H1 (cell line): ENCODE measurements around the gene GNG7. TPM values are rescaled to one million over a fixed set of nuclear protein-coding genes. Genes with fewer than 3 reads are reported as not detected.

ENCODE experiments used
- CTCF ChIA-PET: fragments of 300-600 bp; sonication (Branson Sonifier 250); formaldehyde crosslinking; loops from one replicate; lab custom pipeline; 2021; ENCODE audit not compliant: partially characterized antibody; lab: Charles Lee
- POLR2A ChIA-PET: fragments of 300-600 bp; sonication (Branson Sonifier 250); formaldehyde crosslinking; loops from one replicate; lab custom pipeline; 2021; ENCODE audit warnings: inconsistent platforms; ENCODE audit not compliant: partially characterized antibody; lab: Charles Lee
- DNase-seq, 2 experiments: peaks; one replicate each; pipeline versions ENCODE4 v3.0.0 to v3.0.0-alpha.2; 2010 to 2022; ENCODE audit warnings: low spot score in 2 of 2, low read depth in 1 of 2, mixed read lengths in 1 of 2
- FAIRE-seq: peaks from 2 replicates; lab custom pipeline; 2011; peaks lifted over from hg19 to GRCh38; lab: Jason Lieb, UNC
- H2AFZ ChIP-seq: 2 replicates; pipeline ENCODE4 v1.8.1; 2012; ENCODE audit warnings: low read length, inconsistent platforms
- H2AK5ac ChIP-seq: 2 replicates; pipeline ENCODE4 v1.6.1; 2013; ENCODE audit warnings: low read depth, low read length
- H2BK120ac ChIP-seq: replicated peaks from 2 replicates; pipeline ENCODE3; 2013; ENCODE audit warnings: low read depth, low read length, inconsistent platforms
- H2BK12ac ChIP-seq: 2 replicates; pipeline ENCODE4 v1.6.1; 2013; ENCODE audit warnings: low read depth, low read length
- H2BK15ac ChIP-seq: 2 replicates; pipeline ENCODE4 v1.6.1; 2013; ENCODE audit warnings: low read length
- H2BK20ac ChIP-seq: 2 replicates; pipeline ENCODE4 v1.6.1; 2013; ENCODE audit warnings: low read length
- H2BK5ac ChIP-seq: 2 replicates; pipeline ENCODE4 v1.6.1; 2013; ENCODE audit warnings: low read depth, low read length
- H3K14ac ChIP-seq: 2 replicates; pipeline ENCODE4 v1.6.1; 2013; ENCODE audit warnings: inconsistent platforms; ENCODE audit not compliant: insufficient read length
- H3K18ac ChIP-seq: 2 replicates; pipeline ENCODE4 v1.6.1; 2013; ENCODE audit warnings: low read length; ENCODE audit errors: extremely low read depth
- H3K23ac ChIP-seq: 2 replicates; pipeline ENCODE4 v1.6.1; 2013; ENCODE audit warnings: inconsistent platforms; ENCODE audit not compliant: insufficient read length
- H3K23me2 ChIP-seq: 2 replicates; pipeline ENCODE4 v1.6.1; 2013; ENCODE audit warnings: low read depth, low read length
- H3K27ac ChIP-seq: 2 replicates; pipeline ENCODE4 v1.6.1; 2011; ENCODE audit warnings: low read depth, low read length, inconsistent platforms
- H3K27me3 ChIP-seq, 4 experiments: replicated peaks in 1 of 4; 1 replicate in 1 of 4; 2 replicates in 3 of 4; pipeline versions ENCODE4 v1.6.1 to v1.8.1; 2011 to 2013; ENCODE audit warnings: low read length in 3 of 4, mild to moderate bottlenecking in 3 of 4, inconsistent platforms in 2 of 4, mixed read lengths in 2 of 4, moderate library complexity in 1 of 4; ENCODE audit not compliant: control insufficient read depth in 3 of 4, insufficient read depth in 3 of 4; ENCODE audit errors: extremely low read depth in 1 of 4
- H3K36me3 ChIP-seq, 4 experiments: 2 replicates each; pipeline versions ENCODE4 v1.6.1 to v1.8.1; 2011 to 2013; ENCODE audit warnings: mild to moderate bottlenecking in 4 of 4, low read length in 3 of 4, moderate library complexity in 2 of 4, control low read depth in 1 of 4, inconsistent platforms in 1 of 4; ENCODE audit not compliant: insufficient read depth in 4 of 4, control insufficient read depth in 2 of 4
- H3K4ac ChIP-seq: replicated peaks from 2 replicates; pipeline ENCODE3; 2013; ENCODE audit warnings: low read length, low read depth, mixed read lengths, inconsistent platforms; ENCODE audit not compliant: insufficient read length
- H3K4me1 ChIP-seq, 4 experiments: replicated peaks in 1 of 4; 1 replicate in 1 of 4; 2 replicates in 3 of 4; pipeline versions ENCODE4 v1.6.1 to v1.8.1; 2011 to 2013; ENCODE audit warnings: low read length in 3 of 4, inconsistent platforms in 2 of 4, mixed read lengths in 1 of 4; ENCODE audit not compliant: insufficient read depth in 4 of 4, control insufficient read depth in 3 of 4
- H3K4me2 ChIP-seq, 2 experiments: 2 replicates each; pipeline versions ENCODE4 v1.6.1 to v1.8.1; 2011 to 2013; ENCODE audit warnings: low read depth in 2 of 2, low read length in 2 of 2, control low read depth in 1 of 2, inconsistent platforms in 1 of 2, mild to moderate bottlenecking in 1 of 2; ENCODE audit not compliant: insufficient read depth in 1 of 2
- H3K4me3 ChIP-seq, 4 experiments: fragments of 200-600, 300-600 bp in 1 of 4; sonication (generic), shearing (Covaris generic), sonication (Bioruptor Twin) in 1 of 4; 2 replicates each; pipeline versions ENCODE4 v1.5.1 to v1.8.1; 2011 to 2016; ENCODE audit warnings: low read length in 4 of 4, low read depth in 3 of 4, control low read depth in 2 of 4, inconsistent platforms in 2 of 4, mild to moderate bottlenecking in 2 of 4, mixed read lengths in 1 of 4, moderate library complexity in 1 of 4; ENCODE audit not compliant: insufficient read depth in 2 of 4; ENCODE audit errors: extremely low read depth in 1 of 4
- H3K56ac ChIP-seq: replicated peaks from 2 replicates; pipeline ENCODE3; 2013; ENCODE audit warnings: low read depth, mild to moderate bottlenecking, mixed read lengths, low read length, inconsistent platforms; ENCODE audit not compliant: insufficient read length
- H3K79me1 ChIP-seq: 2 replicates; pipeline ENCODE4 v1.6.1; 2013; ENCODE audit warnings: low read depth, low read length, control low read depth
- H3K79me2 ChIP-seq, 2 experiments: 2 replicates each; pipeline versions ENCODE4 v1.6.1 to v1.8.1; 2012 to 2013; ENCODE audit warnings: low read length in 2 of 2, mild to moderate bottlenecking in 2 of 2, inconsistent platforms in 1 of 2; ENCODE audit not compliant: insufficient read depth in 2 of 2, control insufficient read depth in 1 of 2
- H3K9ac ChIP-seq, 4 experiments: replicated peaks in 1 of 4; 1 replicate in 1 of 4; 2 replicates in 3 of 4; pipeline versions ENCODE4 v1.6.1 to v1.8.1; 2011 to 2013; ENCODE audit warnings: low read depth in 3 of 4, low read length in 3 of 4, control low read depth in 2 of 4, mild to moderate bottlenecking in 2 of 4, moderate library complexity in 2 of 4, inconsistent platforms in 1 of 4; ENCODE audit errors: extremely low read depth in 1 of 4
- H3K9me3 ChIP-seq, 2 experiments: 2 replicates each; pipeline versions ENCODE4 v1.6.1 to v1.8.1; 2012 to 2013; ENCODE audit warnings: mild to moderate bottlenecking in 2 of 2, moderate library complexity in 2 of 2, control low read depth in 1 of 2, inconsistent platforms in 1 of 2, low read depth in 1 of 2, low read length in 1 of 2, mixed read lengths in 1 of 2; ENCODE audit not compliant: insufficient read depth in 2 of 2
- H4K20me1 ChIP-seq, 2 experiments: replicated peaks in 1 of 2; 2 replicates each; pipeline versions ENCODE3 to v1.8.1; 2011 to 2013; ENCODE audit warnings: inconsistent platforms in 2 of 2, low read length in 2 of 2, mild to moderate bottlenecking in 1 of 2; ENCODE audit not compliant: insufficient read depth in 2 of 2, control insufficient read depth in 1 of 2
- H4K5ac ChIP-seq: 2 replicates; pipeline ENCODE4 v1.6.1; 2013; ENCODE audit warnings: low read length, low read depth, mixed read lengths, inconsistent platforms; ENCODE audit not compliant: insufficient read length
- H4K8ac ChIP-seq: 2 replicates; pipeline ENCODE4 v1.8.0; 2013; ENCODE audit warnings: mild to moderate bottlenecking, moderate library complexity, low read length, inconsistent platforms; ENCODE audit not compliant: insufficient read depth; ENCODE audit errors: extremely low read depth
- H4K91ac ChIP-seq: replicated peaks from 2 replicates; pipeline ENCODE3; 2013; ENCODE audit warnings: low read length, mixed read lengths, inconsistent platforms; ENCODE audit not compliant: insufficient read length
- ASH2L ChIP-seq: fragments of 200-600, 300-600 bp; sonication (generic); IDR thresholded peaks from one replicate; pipeline ENCODE4 v1.7.1; 2017; ENCODE audit warnings: low read length
- BACH1 ChIP-seq: IDR thresholded peaks from 2 replicates; pipeline ENCODE4 v1.6.1; 2012; ENCODE audit warnings: low read length, improper control_type of control experiment
- CTBP2 ChIP-seq: IDR thresholded peaks from 2 replicates; pipeline ENCODE4 v1.7.0; 2011; ENCODE audit warnings: borderline replicate concordance, mild to moderate bottlenecking, moderate library complexity, mixed read lengths, low read length; ENCODE audit not compliant: insufficient read depth, insufficient read length
- CTCF ChIP-seq, 3 experiments: IDR thresholded peaks; 1 replicate in 2 of 3; 2 replicates in 1 of 3; pipeline versions ENCODE4 v1.5.1 to v1.6.1; 2011; ENCODE audit warnings: low read length in 3 of 3, mild to moderate bottlenecking in 3 of 3, inconsistent platforms in 2 of 3, low read depth in 1 of 3, moderate library complexity in 1 of 3; ENCODE audit not compliant: insufficient read depth in 1 of 3; ENCODE audit errors: control extremely low read depth in 1 of 3
- NRF1 ChIP-seq: IDR thresholded peaks from 2 replicates; pipeline ENCODE4 v1.6.1; 2011; ENCODE audit warnings: mild to moderate bottlenecking, low read depth, low read length, improper control_type of control experiment
- RAD21 ChIP-seq, 2 experiments: IDR thresholded peaks in 1 of 2; conservative IDR thresholded peaks in 1 of 2; 2 replicates each; pipeline ENCODE4 v1.6.1; 2011; ENCODE audit warnings: low read depth in 2 of 2, low read length in 2 of 2, improper control_type of control experiment in 1 of 2, inconsistent platforms in 1 of 2, mild to moderate bottlenecking in 1 of 2, moderate library complexity in 1 of 2
- RNF2 ChIP-seq: fragments of 200-900, 300-1000 bp; sonication (generic); IDR thresholded peaks from 2 replicates; pipeline ENCODE4 v1.7.1; 2016; ENCODE audit warnings: borderline replicate concordance, low read depth, mild to moderate bottlenecking, antibody characterized with exemption, low read length; ENCODE audit not compliant: poor library complexity, severe bottlenecking; ENCODE audit errors: missing control alignments
- SAP30 ChIP-seq: fragments of 300-600 bp; sonication (generic); IDR thresholded peaks from 2 replicates; pipeline ENCODE4 v1.7.1; 2012; ENCODE audit warnings: low read length, moderate library complexity, mild to moderate bottlenecking, inconsistent platforms; ENCODE audit not compliant: insufficient read depth, insufficient replicate concordance
- TEAD4 ChIP-seq: IDR thresholded peaks from 2 replicates; pipeline ENCODE4 v1.6.1; 2012; ENCODE audit warnings: low read depth, low read length, inconsistent platforms, mixed read lengths
- WGBS, 2 experiments: shearing (Covaris generic) in 1 of 2; methylation state at CpG; one replicate each; pipeline versions ENCODE4 v1.1.6 to v1.1.7; 2013 to 2015; ENCODE audit warnings: low lambda C conversion rate in 2 of 2, mixed read lengths in 2 of 2, inconsistent platforms in 1 of 2, low coverage in 1 of 2, missing lambda C conversion rate in 1 of 2; ENCODE audit not compliant: insufficient replicate concordance in 2 of 2, insufficient coverage in 1 of 2, insufficient read length in 1 of 2; ENCODE audit errors: extremely low coverage in 1 of 2, missing lambda C conversion rate in 1 of 2; 5-methylcytosine and 5-hydroxymethylcytosine counted together
- polyA plus RNA-seq, 7 experiments: library from polyadenylated mRNA; depleted of rRNA in 3 of 7; stranded (reverse) in 5 of 7; unstranded in 2 of 7; fragments of >200 nt in 5 of 7; fragments of 200-250 nt in 2 of 7; gene quantifications; 1 replicate in 5 of 7; 2 replicates in 1 of 7; 4 replicates in 1 of 7; pipeline versions ENCODE4 v1.2.1 to v1.2.3, GENCODE V29; 2011 to 2013; ENCODE audit warnings: missing spikeins in 2 of 7, mixed read lengths in 2 of 7
- total RNA-seq: library from RNA; stranded (reverse); fragmentation: NEBNext Ultra II Directional; extraction: Animal tissue kit (Norgen Biotek cat#: 25700); gene quantifications from 2 replicates; pipeline ENCODE4 v1.2.1, GENCODE V29; 2021

GNG7 gene
- total and polyA plus RNA-seq, 2 of the 8 experiments (the other 6 are each of a cell fraction or from before 2014, with no cell fraction given): 2.8 to 7.8 TPM

GRCh38 chr19:2723345-2723715 lies 20.8 kb upstream of the GNG7 start:
- Histone ChIP-seq H2BK5ac (no peak overlapping the region), H3K4me3 (no peak overlapping the region), H2AK5ac (no peak overlapping the region), H3K4me1 (peaks cover 0 to 20% (median 6%) of the 10 kb centered on the region in 4 experiments; a peak in 6 of 7 replicates), H3K9ac (no peak overlapping the region), H2BK12ac (no peak overlapping the region; the same call in 1 of the 2 replicates), H3K56ac (no peak overlapping the region), H3K23me2 (peaks cover 12% of the 10 kb centered on the region; the same call in 1 of the 2 replicates), H4K5ac (no peak overlapping the region), H3K27ac (no peak overlapping the region), H3K9me3 (no peaks in the 10 kb centered on the region), H3K79me1 (no peaks in the 10 kb centered on the region), H3K4me2 (no peak overlapping the region), H2BK15ac (no peak overlapping the region), H3K23ac (no peak overlapping the region), H4K91ac (no peak overlapping the region), H4K8ac (peak overlapping the region; percentile 79; the same call in 1 of the 2 replicates), H2AFZ (no peak overlapping the region), H3K27me3 (peaks cover 0 to 7% (median 3%) of the 10 kb centered on the region in 4 experiments; a peak in 4 of 7 replicates), H2BK20ac (no peak overlapping the region), H3K18ac (no peak overlapping the region), H3K14ac (no peak overlapping the region), H2BK120ac (no peak overlapping the region), H3K36me3 (no peaks in the 10 kb centered on the region), H3K4ac (no peak overlapping the region), H4K20me1 (peaks cover 0 to 2% of the 10 kb centered on the region in 2 experiments), H3K79me2 (no peaks in the 10 kb centered on the region)
- TF ChIP-seq RAD21 (IDR thresholded peaks at IDR 0.05 in 1 of 2, conservative IDR thresholded peaks at IDR 0.05 in 1 of 2; ENCODE audit: low read depth in 2 of 2, low read length in 2 of 2) (no peak), NRF1 (no peak), TEAD4 (no peak), RNF2 (no peak), SAP30 (no peak), CTBP2 (no peak), BACH1 (no peak), CTCF (IDR thresholded peaks at IDR 0.05; ENCODE audit: control extremely low read depth in 1 of 3, insufficient read depth in 1 of 3, low read depth in 1 of 3, low read length in 3 of 3) (no peak), ASH2L (no peak)
- ChIA-PET CTCF (interaction anchor here (0.8 to 3.2 kb wide), 8 partner anchors 11 to 87 kb away, joined by 3 to 16 read pairs (median 4); no protein-coding TSS in a partner anchor), POLR2A (interaction anchor here (0.7 to 2.0 kb wide), 7 partner anchors 13 to 247 kb away, joined by 3 to 6 read pairs (median 4); partner anchors contain the start of genes GADD45B and ZNF555)
- FAIRE-seq: no peak
- WGBS, 2 experiments: 92% methylated on average over 10 of the region's 13 CpGs; no CpG with 5 or more reads in 1 of the 2 experiments
- no peak for DNase-seq
